HG02973 (cell line): ENCODE data around the gene FYN.
A peak's percentile ranks its signal among the peaks of the same experiment; 100 is the strongest.

ENCODE experiments used
- ATAC-seq: cut with Tn5 transposase; IDR thresholded peaks from one replicate; pipeline ENCODE4 v1.9.1; 2021; ENCODE audit warnings: moderate library complexity; ENCODE audit not compliant: unreplicated experiment

The FYN gene

DNA sequence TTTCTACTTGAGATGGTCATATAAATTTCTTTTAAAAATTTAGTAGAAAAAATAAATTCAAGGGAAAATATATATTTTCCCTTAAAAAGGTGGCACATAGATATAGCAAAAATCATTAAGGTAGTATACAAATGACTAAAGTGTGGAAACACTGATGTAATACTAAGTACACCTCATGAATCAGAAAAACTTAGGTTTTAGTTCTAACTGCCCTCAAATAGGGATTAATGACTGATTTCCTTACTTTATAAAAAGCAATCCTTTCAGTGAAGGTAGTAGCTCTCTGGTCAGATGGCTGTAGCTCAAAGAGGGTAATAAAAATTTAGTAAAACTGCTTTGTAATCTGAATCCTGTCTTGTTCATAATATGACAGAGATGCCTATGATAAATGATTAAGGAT lies 63.5 kb downstream of the FYN start:
- ATAC-seq = no peak

DNA sequence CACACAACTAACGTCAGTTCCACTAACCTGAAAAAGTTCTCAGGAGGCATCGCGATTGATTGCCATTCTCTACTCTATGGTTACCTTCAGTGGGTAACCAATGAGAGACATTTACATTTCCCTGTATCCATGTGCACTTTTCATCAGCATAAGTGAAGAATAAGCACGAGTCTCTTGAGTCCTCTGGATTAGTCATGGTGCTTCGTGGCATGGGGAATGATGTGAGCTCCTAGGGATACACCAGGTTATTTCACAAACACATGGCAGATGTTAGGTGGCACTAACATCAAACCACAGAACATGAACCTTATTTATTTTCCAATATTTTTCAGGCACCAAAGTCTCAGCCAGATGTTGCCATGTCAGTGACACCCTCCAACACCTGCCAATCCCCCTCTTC lies 64.0 kb downstream of the FYN start:
- no peak for ATAC-seq

DNA sequence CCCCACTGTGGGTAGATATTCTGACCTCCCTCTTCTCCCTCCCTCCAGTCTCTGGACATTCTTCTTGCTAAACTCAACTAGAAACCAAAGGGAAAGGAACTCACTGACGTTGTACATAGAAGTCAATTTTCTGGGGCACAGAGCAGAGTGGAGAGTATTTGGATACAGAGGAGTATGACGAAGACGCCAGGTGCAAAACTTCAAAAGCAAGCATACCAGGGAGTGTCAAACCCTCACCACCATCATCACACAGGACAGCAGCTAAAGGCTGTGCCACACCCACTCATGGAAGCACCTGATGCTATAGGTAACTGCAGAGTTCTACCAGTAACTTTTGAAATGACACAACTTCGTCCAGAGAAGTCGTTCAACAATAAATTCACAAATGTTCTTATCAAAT lies 64.8 kb downstream of the FYN start:
- no peak for ATAC-seq

DNA sequence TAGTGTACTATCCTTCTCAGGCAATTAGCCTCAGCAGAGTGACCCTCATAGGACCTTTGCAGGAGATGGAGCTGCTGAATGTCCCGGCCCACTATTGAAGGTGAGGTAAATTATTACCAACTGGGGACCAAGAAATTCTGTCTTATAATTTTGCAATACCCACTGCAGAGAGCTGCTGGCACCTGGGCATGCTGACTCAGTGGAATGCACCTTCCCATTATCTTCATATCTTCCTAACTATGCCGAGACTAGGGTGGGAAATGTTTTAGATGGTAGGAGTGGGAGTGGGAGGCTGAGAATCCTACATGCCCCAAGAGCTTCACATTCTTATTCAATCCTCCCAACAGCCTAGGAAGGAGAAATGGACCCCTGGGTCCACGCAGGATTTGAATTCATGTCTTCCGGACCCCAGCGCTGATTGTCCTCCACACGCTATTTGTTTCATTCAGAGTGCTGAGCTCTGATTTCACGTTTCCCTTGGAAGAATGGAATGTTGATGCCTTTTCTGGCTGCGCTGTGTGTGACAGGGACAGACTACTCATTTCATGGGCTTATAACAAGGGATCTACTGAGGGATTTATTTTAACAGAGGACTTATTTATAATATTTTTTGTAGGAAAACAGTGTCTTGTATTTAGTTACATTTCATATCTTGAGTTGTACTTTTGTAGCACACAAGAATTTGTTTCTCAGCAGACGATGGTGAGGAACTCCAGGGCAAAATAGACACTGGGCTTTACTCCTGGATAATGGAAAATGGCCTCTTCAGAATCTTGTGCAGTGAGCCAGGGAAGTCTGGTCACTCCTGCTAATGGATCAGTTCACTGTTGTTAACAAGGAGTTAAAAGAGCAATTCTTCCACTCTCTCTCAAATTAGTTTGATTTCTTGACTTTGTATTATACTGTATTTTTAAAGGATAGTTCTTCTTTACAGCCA lies 66.4 kb downstream of the FYN start:
- ATAC-seq = no peak

DNA sequence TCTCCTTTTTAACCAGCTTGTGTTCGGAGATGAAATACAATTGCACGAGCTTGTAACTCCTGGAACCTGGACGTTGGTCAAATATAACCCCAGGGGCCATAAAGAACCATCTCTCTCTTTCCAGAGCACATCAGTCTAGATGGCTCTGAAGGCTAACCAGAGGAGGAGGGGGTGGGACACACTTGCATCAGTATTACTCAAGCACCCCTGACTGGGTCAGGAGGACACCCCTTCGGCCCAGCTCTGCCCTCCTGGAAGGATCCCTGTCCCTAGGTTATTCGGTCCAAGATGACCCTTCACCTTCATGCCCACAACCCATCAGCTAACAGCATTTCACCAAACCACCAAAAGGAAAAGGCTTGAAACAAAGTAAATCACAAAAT lies 67.1 kb downstream of the FYN start:
- peak; percentile 9 for ATAC-seq

DNA sequence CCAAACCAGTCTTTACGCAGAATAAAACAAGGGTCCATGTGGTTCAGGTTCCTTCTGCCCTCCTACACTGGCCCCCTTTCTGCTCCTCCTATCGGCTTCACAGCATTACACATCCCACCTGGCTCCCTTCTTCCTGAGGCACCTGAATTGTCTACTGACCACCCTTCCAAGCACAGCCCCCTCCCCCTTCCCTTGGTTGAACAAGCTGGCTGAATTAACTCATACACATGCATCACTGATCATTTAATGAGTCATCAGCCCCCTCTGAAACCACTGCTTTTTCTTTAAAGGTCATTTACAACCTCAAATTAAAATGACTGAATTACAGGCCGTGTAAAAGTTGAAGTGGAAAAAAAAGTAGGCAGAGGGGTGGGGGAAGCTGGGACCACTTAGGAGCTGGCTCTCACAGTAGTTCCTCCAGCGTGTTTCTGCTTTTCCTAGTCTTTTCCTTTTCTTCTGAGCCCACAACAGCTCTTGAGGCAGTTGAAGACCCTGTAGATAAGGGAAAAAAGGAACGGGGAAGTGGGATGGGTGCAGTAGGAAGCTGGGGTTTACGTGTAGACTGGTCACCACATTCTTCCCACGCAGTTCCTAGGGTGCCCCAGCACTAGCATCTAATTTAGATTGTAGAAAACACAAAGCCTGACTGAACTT lies 67.6 kb downstream of the FYN start:
- peak; percentile 44 for ATAC-seq

DNA sequence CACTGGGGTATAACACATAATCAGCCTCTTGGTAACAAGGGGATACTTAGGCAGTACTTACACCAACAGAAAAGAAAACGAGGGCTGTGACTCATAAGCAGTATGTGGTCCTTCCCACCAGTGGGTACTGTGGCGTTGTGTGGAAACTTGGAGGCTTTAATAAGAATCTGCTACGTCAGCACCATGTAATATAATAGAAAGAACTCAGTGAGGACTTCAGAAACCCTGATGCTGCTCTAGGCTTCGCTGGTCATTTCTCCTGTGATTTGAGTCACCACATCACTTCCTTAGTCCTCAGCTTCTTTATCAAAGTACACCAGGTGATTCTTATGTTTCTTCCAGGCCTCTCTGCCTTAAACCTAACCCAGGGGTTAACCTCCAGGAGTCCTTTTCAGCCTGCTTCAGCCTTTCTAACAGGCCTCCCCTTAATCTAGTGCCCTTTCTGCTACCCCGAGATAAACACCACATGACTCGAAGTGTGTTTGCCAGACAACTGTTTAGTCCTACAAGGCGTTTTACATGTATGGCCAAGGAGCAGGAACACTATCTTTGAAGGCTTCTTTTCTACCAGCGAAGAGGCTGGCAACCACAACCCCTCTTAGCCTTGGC lies 68.5 kb downstream of the FYN start:
- ATAC-seq = peak; percentile 72

DNA sequence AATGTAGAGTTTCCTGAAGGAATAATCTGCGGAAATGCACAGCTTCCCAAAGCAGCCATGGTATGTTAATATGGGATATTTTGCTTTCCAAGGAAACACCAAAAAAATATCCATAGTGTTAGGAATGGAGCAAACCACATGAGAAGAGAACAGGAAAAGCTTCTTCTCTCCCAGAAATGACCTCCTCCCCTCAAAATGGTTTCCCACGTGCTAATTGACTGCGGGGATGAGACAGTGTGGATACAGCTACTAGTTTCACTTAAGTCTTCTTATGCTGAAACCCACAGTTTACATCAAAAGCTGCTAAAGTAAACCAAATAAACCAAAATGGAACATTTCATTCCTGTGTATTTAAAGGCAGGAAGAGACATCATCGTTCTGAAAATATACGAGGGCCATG lies 69.4 kb downstream of the FYN start:
- no peak for ATAC-seq

DNA sequence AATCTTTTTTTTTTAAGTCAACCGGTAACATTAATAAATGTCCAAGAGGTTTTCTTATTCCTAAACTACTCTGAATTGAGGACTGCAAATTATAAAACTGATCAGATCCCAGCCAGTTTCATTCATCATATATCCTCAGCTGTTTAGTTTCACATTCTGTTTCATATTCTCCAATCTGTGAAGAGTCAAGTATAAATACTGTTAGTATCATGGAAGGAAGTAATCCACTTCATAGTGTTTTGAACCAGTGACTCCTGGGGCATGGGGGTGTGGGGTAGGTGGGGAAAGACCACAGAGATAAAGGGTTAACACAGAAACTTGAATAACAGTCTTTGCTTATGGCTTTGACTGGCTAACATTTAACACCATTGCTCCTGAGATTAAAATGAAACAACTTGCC lies 69.9 kb downstream of the FYN start:
- no peak for ATAC-seq

DNA sequence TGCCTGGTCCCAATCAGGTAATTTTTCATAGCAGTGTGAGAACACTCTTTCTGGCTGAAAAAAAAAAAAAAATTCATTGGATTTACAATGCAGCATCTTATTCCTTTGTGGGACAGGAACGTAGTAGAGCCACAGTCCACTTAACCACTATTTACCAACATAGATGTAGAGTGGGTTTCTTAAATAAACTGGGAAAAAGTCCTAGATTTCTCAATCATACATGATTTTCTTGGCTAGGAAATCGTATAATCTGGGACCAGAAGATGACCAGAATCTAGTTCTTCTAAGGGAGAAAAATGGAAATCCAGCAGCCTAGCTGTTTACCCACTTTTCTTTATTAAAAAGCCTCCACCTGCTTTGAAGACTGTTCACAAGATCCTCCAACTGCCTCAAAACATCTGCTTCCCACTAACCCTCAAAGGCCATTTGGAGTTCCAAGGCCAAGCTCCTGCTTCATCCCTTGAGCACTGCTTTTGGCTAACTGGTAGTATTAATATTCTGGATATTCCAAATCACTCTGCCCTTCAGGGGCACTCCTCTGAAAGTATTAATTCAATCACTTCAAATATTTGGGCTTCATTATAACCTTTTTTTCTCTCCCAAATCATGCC lies 70.4 kb downstream of the FYN start:
- ATAC-seq = no peak

DNA sequence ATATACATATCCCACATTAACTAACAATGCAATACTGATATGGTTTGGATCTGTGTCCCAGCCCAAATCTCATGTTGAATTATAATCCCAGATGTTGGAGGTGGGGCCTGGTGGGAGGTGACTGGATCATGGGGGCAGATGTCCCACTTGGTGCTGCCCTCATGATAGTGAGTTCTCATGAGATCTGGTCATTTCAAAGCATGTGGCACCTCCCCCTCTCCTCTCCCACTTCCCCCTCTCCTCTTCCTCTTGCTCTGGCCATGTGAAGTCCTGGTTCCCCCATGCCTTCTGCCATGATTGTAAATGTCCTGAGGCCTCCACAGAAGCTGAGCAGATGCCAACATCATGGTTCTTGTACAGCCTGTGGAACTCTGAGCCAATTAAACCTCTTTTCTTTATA lies 71.2 kb downstream of the FYN start:
- no peak for ATAC-seq

DNA sequence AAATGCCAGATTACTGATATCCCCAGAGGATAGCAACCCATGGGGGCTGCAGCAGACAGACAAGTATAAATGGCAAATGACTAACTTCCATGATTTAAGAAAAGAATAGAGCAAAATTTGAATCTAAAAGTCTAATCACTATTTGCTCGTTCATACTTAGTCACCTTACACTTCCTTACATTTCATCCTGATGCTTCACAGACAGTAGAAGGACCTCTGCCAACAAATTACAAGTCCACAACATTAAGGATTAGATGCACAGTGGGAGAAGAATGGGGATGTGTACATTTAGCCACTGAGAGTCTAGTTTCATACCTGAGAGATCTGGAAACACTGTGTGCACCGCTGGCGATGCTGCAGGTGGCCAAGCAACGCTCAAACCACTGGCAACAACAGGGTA lies 72.4 kb downstream of the FYN start:
- no peak for ATAC-seq

DNA sequence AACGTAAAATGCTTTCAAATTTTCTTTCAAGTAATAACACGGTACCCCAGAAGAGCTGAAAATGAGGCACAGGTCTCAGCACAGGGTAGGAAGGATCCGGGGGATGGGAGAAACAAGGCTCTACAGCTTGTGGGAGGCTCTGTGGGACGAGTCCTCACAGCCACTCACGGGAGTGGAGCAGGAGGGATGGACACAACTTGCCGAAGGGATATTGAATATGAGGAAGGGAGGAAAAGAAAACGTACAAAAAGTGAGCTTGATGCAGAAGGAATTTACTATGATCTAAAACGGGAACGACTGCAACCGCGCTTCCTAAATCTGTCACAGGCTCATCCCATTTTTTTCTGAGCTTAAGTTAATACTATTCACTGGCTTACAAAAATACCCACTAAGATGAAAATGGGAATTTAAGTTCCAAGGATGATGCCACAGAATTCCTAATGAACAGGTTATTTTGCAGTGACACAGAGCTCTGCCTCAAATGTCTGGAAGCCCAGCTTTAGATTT lies 72.9 kb downstream of the FYN start:
- no peak for ATAC-seq

DNA sequence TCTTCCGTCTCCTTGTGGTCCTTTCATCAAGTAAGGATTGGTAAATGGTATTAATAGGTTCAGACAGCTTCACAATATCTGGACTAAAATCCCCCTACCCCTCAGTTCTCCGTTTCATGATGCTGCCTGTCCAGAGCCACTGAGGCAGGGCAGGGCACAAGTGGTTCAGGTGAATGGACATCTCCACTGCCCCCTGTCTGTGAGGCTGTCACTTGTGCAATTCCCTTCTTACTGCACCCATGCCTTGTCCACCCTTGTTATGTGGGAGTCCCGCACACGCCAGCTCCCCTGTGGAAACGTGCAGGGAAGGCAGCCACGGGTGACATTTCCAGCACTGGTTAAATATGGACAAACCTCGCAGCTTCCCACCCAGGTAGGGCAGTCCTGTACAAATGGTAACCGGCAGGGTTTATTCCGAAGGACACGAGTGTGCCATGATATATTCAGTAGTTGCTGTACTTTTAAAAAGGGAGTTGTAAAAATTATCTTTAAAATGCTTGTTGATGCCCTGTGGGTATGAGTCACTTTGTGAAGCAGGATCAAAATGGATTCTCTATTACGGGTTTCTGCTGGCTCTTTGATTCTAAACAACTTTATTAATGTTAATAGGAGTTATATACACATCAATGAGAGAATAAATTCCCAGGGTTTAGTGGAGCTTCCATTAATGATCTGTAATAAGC lies 73.5 kb downstream of the FYN start:
- no peak for ATAC-seq

DNA sequence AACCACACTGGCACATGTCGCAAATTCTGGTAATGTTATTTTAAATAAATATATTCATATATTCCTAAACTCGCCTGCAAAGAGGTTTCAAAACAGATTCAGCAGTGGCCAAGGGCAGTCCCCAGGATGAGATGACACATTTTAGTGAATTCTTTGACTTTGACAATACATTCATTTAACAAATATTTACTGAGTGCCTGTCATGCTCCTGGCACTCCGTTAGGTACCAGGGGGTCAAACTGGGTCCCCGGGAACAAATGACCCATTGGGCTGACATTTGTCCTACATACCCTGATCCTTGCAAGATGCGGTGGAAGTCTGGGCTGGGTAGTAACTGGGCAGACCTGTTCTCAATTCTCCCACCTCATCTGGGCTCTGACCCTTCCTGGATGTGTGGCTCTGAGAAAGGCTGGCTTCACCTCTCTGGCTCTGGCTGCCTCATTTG lies 74.9 kb downstream of the FYN start:
- no peak for ATAC-seq

DNA sequence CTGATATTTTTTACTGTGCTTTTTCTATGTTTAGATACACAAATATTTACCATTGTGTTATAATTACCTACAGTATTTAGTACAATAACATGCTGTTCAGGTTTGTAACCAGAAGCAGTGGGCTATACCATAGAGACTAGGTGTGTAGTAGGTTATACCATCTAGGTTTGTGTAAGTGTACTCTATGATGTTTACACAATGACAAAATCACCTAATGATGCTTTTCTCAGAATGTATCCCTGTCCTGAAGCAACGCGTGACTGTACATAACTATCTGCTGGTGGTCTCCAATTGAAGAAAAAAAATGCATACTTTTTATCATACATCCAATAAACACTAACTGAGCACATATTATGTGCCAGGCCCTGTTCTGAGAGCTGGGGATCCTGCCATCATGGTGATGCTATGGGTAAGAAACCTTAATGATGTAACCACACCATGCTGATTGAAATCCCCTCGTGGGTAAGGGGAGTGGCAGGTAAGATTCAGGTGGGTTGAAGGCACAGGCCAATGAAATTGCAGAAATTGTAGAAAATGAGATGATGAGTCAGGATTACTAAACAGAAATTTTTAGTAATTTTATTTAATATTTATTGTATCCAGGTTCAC lies 76.8 kb downstream of the FYN start:
- no peak for ATAC-seq

DNA sequence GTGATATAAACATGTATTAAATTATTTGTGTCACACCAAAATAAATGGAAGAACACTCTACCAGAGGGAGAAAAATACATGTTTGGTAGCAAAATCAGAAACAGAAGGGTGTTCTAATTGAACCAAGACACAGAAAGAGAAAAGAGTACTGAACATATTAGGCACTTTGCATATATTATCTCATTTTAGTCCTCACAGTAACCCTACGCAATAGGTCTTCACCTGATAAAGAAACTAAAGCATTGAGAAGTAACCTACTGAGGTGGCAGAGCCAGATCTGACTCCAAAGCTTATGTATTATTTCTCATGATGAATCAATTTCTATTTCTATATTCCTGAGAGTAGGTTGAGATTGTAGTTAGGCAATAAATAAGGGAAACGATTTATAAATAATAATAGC lies 77.7 kb downstream of the FYN start:
- ATAC-seq = no peak

DNA sequence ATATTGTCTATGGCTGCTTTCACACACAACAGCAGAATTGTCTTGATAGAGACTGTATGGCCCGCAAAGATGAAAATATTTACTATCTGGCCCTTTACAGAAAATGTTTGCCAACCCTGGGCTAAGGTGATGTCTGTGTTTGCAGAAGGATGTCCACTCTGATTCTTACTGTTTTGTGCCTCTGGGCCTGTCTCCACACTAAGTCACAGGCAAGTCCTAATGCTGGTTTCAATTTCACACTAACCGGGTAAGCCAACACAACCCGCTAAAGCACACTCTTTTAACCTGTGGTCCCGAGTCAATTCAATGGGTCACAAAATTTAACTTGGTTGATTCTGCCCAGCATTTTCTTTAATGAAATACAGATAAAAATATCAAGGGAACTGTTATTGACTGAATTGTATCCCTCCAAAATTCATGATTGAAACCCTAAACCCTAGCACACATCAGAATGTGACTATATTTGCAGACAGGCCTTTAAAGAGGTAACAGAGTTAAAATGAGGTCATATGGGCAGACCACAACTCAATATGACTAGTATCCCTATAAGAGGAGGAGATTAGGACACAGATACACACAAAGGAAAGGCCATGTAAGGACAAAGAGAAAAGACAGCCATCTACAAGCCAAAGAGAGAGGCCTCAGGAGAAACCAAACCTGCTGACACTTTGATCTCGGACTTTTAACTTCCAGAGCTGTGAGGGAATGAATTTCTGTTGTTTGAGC lies 78.4 kb downstream of the FYN start:
- no peak for ATAC-seq

DNA sequence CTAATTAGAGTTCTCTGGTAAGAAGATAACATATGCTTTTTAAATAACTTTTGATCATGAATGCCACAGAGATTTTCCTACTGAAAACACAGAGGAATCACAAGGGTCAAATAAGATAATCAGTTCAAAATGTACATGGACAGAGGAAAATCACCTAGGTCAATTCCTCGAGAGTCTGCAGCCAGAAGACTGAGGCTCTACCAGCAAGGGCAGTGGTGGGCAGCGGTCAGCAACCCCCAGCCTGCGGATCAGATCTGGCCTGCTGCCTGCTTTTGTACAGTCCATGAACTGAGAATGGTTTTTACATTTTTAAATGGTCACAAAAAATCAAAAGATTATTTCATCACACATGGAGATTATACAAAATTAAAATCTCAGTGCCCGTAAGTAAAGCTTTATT lies 79.0 kb downstream of the FYN start:
- no peak for ATAC-seq

DNA sequence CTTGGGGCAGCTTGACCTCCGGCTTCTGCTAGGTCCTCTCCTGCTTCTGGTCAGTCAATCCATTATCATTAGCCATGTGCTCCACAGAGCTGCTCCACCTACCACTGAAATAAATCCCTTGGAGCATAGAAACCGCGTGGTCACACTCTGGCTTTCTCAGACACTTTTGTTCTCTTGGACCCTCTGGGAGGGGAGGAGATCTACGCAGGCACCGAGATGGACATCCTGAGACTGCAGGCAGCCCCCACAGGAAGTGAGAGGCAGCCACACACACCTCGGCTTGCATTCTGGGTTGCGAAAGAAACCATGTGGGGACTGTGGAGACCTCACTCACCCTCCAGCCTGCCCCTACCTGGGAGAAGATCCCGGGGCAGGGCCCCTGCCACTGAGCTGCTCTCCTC lies 79.5 kb downstream of the FYN start:
- peak; percentile 64 for ATAC-seq
